OCI-LY1 (cell line): ENCODE measurements around the gene METTL21C.

Experiments
- H2AFZ ChIP-seq: fragments of 200-600 bp; sonication (generic), shearing (Covaris generic); 2 replicates; pipeline ENCODE4 v1.6.0; 2014; ENCODE audit warnings: antibody characterized with exemption, mild to moderate bottlenecking, low read length
- H3F3A ChIP-seq: fragments of 200-600 bp; sonication (generic), shearing (Covaris generic); 2 replicates; pipeline ENCODE4 v1.6.0; 2014; ENCODE audit warnings: mild to moderate bottlenecking, antibody characterized with exemption, low read length, moderate library complexity; ENCODE audit not compliant: insufficient read depth
- H3K27ac ChIP-seq: fragments of 200-600 bp; sonication (generic); 2 replicates; pipeline ENCODE4 v1.5.1; 2014; ENCODE audit warnings: low read length, mixed run types, mild to moderate bottlenecking, low read depth; ENCODE audit not compliant: poor library complexity, severe bottlenecking
- H3K27me3 ChIP-seq: fragments of 200-600 bp; sonication (generic); 2 replicates; pipeline ENCODE4 v1.6.0; 2014; ENCODE audit warnings: antibody characterized with exemption, mild to moderate bottlenecking, low read length, moderate library complexity; ENCODE audit not compliant: insufficient read depth
- H3K36me3 ChIP-seq: fragments of 200-600 bp; sonication (generic); 2 replicates; pipeline ENCODE4 v1.6.1; 2014; ENCODE audit warnings: mild to moderate bottlenecking, antibody characterized with exemption, low read length, moderate library complexity, mixed read lengths; ENCODE audit not compliant: insufficient read depth
- H3K4me1 ChIP-seq: fragments of 200-600 bp; sonication (generic); 2 replicates; pipeline ENCODE4 v1.5.1; 2014; ENCODE audit warnings: mild to moderate bottlenecking, low read length, moderate library complexity; ENCODE audit not compliant: insufficient read depth, severe bottlenecking
- H3K4me2 ChIP-seq: fragments of 200-600 bp; sonication (generic), shearing (Covaris generic); 2 replicates; pipeline ENCODE4 v1.6.1; 2014; ENCODE audit warnings: low read length
- H3K4me3 ChIP-seq: fragments of 200-600 bp; sonication (generic); 2 replicates; pipeline ENCODE4 v1.5.1; 2014; ENCODE audit warnings: low read length, low read depth, mild to moderate bottlenecking, mixed read lengths; ENCODE audit not compliant: poor library complexity, severe bottlenecking
- H3K79me2 ChIP-seq: fragments of 200-600 bp; shearing (Covaris generic); 2 replicates; pipeline ENCODE4 v1.6.1; 2016; ENCODE audit warnings: mixed run types, low read length, mixed read lengths; ENCODE audit not compliant: insufficient read depth
- H3K9ac ChIP-seq: fragments of 200-600 bp; sonication (generic), shearing (Covaris generic); 2 replicates; pipeline ENCODE4 v1.6.1; 2014; ENCODE audit warnings: mild to moderate bottlenecking, low read length, mixed read lengths
- H3K9me2 ChIP-seq: fragments of 200-600 bp; sonication (generic), shearing (Covaris generic); 2 replicates; pipeline ENCODE4 v1.6.1; 2014; ENCODE audit warnings: low read depth, mild to moderate bottlenecking, low read length, mixed read lengths
- H3K9me3 ChIP-seq: fragments of 200-600 bp; shearing (Covaris generic); 2 replicates; pipeline ENCODE4 v1.6.1; 2014; ENCODE audit warnings: low read length, mixed read lengths
- H4K20me1 ChIP-seq: fragments of 200-600 bp; sonication (generic), shearing (Covaris generic); 2 replicates; pipeline ENCODE4 v1.6.0; 2016; ENCODE audit warnings: mild to moderate bottlenecking, low read length; ENCODE audit not compliant: insufficient read depth
- EZH2 ChIP-seq: fragments of 200-600 bp; sonication (generic), shearing (Covaris generic); IDR thresholded peaks from 2 replicates; pipeline ENCODE4 v1.8.0; 2017; ENCODE audit warnings: borderline replicate concordance, mixed run types, mild to moderate bottlenecking, antibody characterized with exemption, low read length, moderate library complexity, mixed read lengths
- TF ChIP-seq, protein P1 (sequence below): fragments of 200-600 bp; sonication (generic), shearing (Covaris generic); IDR thresholded peaks from 2 replicates; pipeline ENCODE4 v1.5.1; 2017; ENCODE audit warnings: mild to moderate bottlenecking, antibody characterized with exemption, low read length, moderate library complexity, mixed read lengths

Gene METTL21C

DNA sequence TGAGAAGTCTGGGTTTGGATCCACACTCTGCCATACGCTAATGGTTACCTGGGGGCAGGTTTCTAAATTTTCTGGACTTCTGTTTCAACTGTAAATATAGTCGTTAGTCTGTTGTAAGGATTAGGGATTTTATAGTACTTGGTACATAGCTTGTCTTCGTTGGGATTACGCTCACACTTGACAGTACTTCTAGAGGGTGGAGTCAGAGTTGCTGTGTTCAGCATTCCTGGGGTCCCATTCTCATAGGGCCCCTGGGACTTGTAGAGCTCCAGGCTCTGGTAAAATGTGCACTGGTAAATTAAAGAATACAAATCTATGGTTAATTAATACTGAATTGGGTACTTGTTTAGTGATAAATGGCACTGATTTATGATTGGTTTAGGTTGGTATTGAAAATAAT lies 52.8 kb downstream of the METTL21C start:
- no peak overlapping the region for H3K27ac ChIP-seq
- TF ChIP-seq, protein P1, sequence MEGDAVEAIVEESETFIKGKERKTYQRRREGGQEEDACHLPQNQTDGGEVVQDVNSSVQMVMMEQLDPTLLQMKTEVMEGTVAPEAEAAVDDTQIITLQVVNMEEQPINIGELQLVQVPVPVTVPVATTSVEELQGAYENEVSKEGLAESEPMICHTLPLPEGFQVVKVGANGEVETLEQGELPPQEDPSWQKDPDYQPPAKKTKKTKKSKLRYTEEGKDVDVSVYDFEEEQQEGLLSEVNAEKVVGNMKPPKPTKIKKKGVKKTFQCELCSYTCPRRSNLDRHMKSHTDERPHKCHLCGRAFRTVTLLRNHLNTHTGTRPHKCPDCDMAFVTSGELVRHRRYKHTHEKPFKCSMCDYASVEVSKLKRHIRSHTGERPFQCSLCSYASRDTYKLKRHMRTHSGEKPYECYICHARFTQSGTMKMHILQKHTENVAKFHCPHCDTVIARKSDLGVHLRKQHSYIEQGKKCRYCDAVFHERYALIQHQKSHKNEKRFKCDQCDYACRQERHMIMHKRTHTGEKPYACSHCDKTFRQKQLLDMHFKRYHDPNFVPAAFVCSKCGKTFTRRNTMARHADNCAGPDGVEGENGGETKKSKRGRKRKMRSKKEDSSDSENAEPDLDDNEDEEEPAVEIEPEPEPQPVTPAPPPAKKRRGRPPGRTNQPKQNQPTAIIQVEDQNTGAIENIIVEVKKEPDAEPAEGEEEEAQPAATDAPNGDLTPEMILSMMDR, result no peak
- no peak for TF ChIP-seq EZH2
- no peaks in the 10 kb centered on the region for H3K27me3 ChIP-seq
- H3K9me3 ChIP-seq, result no peaks in the 10 kb centered on the region
- no peak overlapping the region for H3K4me3 ChIP-seq
- H3K9ac ChIP-seq, result no peak overlapping the region
- no peaks in the 10 kb centered on the region for H3K79me2 ChIP-seq
- peaks cover 97% of the 10 kb centered on the region for H3K36me3 ChIP-seq
- H2AFZ ChIP-seq, result no peak overlapping the region
- H3K4me1 ChIP-seq, result no peaks in the 10 kb centered on the region
- no peaks in the 10 kb centered on the region for H3K9me2 ChIP-seq
- no peak overlapping the region for H3K4me2 ChIP-seq
- no peaks in the 10 kb centered on the region for H4K20me1 ChIP-seq
- H3F3A ChIP-seq, result no peaks in the 10 kb centered on the region

DNA sequence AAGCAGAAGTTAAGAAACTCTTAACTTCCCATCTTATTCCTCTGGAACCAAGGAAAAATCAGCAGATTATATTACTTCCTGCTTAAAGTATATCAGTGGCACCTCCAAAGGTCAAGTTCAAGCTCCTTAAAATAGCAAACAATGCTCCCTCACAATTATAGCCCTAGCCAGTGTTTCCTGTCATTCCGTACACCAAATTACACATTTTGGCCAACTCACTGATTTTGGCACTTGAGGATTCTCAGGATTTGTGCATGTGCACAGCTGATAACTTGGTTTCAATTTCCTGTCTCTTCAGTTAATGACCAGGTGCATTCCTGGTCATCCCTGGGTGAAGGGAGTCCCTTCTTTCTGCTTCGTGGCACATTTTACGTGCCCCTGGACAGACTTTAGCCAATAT lies 56.1 kb downstream of the METTL21C start:
- TF ChIP-seq EZH2, result no peak
- TF ChIP-seq, protein P1, result no peak
- Histone ChIP-seq H3K4me2 (no peak overlapping the region), H3K36me3 (peaks cover 97% of the 10 kb centered on the region), H3F3A (no peaks in the 10 kb centered on the region), H3K9me2 (no peaks in the 10 kb centered on the region), H4K20me1 (no peaks in the 10 kb centered on the region), H2AFZ (no peak overlapping the region), H3K9me3 (no peaks in the 10 kb centered on the region), H3K4me3 (no peak overlapping the region), H3K79me2 (no peaks in the 10 kb centered on the region), H3K9ac (no peak overlapping the region), H3K27me3 (no peaks in the 10 kb centered on the region), H3K4me1 (no peaks in the 10 kb centered on the region), H3K27ac (no peak overlapping the region)
